Activated naive CD4-positive, alpha-beta T cell treated with Interleukin-2 at 50 U/mL for 16 hours (primary cell): ENCODE results near the gene TRAPPC1.

Experiments
- DNase-seq: peaks from one replicate; pipeline ENCODE4 v3.0.0-alpha.2; 2020

The TRAPPC1 gene

DNA sequence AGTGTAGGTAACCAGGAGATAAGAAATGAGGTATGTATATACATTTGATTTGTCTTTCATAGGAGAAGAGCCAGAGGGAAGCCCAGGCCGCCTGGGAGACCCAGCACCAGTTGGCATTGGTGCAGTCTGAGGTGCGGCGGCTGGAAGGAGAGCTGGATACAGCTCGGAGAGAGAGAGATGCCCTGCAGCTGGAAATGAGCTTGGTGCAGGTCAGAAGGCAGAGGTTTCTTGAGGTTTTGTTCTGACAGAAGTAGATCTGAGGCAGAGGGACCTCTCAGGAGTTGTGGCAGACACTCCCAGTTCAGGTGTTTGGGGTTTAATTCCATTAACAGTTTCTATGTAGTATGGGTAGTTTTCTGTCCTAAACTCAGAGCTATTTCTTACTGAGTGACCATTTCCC is 8.3 kb upstream of the TRAPPC1 start:
- DNase-seq, result no peak

- no peak for DNase-seq
These were observed 4.1 kb upstream of the TRAPPC1 start for GRCh38 chr17:7935859-7936258.

DNA sequence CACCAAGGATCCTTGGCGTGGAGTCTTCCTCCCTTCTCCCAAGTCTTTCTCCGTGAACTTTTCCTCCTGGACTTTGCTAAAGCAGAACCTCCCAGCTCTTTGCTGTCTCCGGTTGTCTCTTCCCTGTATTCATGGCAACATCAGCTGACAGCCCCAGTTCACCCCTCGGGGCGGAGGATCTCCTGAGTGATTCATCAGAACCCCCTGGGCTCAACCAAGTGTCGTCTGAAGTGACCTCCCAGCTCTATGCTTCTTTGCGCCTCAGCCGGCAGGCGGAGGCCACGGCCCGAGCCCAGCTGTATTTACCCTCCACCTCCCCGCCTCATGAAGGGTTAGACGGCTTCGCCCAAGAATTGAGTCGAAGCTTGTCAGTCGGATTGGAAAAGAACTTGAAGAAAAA is 1.2 kb upstream of the TRAPPC1 start:
- DNase-seq, result peak; percentile 25

DNA sequence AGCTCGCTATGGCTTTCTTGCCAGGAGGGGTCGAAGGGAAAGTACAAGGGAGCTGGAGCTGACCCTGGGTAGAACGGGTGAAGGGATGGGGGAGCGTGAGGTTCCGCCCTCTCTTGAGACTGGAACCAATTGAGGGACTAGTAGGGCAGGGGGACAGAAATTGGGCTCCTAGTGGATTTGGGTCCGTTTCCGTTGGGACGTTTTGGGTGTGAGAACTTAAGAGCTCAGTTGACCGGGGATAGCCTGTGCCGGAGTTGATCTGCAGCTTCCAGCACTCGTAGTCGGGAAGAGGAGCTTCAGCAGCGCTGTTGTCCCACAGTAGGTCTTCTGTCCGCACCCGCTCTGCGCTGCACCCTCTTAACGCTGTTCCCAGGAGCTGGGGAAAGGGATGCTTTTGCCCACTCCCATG is 741 bp upstream of the TRAPPC1 start:
- DNase-seq, result peak; percentile 4

- no peak for DNase-seq
These were observed 710 bp downstream of the TRAPPC1 start for GRCh38 chr17:7930841-7931631.

DNA sequence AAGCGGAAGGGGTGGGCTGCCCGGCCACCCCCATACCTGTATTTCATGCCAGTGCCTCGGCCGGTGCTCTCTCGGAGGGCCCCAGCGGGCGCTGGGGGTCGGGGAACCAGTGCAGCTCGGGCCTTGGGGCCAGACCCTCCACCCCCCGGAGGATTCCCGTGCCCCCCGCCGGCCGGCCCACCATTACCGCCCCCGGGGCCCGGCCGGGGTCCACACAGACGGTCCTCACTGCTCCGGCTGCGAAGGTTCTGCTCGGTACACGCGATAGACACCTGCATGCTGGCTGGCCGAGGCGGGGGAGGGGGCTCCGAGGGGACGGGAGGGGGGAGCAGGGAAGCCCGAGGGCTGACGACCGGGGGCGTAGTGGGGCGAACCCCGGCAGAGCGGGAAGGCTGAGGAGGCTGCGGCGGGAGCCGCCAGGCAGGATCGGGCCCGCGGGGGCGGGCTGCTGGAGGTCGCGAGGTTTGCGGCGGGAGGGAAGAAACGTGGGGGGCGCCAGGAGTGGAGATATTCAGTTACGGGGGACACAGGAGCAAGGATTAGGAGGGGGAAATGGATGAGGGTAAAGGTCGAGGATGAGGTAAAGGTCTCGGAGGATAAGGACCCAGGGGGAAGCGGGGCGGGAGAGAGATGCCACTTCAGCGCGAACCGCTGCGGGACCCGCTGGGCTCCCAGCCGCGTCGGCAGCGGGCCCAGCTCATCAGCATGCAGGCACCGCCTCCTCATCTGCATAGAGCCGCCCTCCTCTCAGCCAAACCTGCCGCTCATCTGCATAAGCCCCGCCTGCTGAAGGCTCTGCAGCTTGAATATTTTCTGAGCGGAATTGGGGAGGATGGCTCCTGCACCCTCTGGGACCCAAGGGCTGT is 2.4 kb downstream of the TRAPPC1 start, which contains the start of gene KCNAB3:
Gene KCNAB3, minus strand, starts transcription at position 699 of the 866 bp plus-strand sequence. Its CDS starts 421 bp downstream, at position 278.
- peak; percentile 70 for DNase-seq

GRCh38 chr17:7927596-7927995 is 4.2 kb downstream of the TRAPPC1 start:
- DNase-seq, result no peak

DNA sequence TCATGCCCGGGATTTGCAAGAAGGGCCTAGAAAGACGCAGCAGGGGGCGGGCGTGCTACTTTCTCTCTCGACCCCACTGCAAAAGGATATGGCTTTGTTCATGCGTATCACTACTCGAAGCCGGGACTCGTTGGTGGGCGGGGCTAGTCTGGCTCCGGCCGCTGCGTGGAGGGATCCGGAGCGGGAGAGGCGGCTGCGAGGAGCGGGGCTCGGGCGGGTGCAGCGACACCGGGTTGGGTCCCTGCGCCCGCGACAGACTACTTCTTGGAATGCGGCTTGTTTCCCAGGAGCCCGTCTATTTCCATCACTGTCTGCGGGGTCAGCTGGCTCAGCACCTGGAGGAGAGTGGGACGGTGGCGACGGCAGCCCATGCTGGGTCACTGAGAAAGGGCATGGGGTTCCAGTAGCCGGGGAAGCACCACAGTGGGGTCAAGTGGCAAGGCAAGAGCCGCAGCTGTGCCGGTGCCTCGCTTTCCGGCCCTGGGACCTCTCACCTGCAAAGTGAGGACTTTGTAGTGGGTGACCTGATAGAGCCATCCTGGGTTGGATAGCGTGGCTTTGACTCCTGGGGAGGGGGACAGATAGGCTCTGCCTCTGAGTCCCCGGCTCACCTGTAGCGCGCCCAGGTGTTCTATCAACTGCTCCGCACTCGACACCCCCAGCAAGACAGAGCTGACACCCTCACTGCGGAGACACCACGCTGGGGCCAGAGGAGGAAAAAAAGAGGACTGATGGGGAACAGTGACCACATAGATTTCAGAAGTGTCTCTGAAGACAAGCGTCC is 8.7 kb downstream of the TRAPPC1 start:
- peak; percentile 85 for DNase-seq

GRCh38 chr17:7922269-7922844 is 9.4 kb downstream of the TRAPPC1 start:
- DNase-seq, result no peak

GRCh38 chr17:7916808-7917207 is 14.9 kb downstream of the TRAPPC1 start:
- no peak for DNase-seq

GRCh38 chr17:7916385-7916682 is 15.4 kb downstream of the TRAPPC1 start:
- DNase-seq, result no peak

DNA sequence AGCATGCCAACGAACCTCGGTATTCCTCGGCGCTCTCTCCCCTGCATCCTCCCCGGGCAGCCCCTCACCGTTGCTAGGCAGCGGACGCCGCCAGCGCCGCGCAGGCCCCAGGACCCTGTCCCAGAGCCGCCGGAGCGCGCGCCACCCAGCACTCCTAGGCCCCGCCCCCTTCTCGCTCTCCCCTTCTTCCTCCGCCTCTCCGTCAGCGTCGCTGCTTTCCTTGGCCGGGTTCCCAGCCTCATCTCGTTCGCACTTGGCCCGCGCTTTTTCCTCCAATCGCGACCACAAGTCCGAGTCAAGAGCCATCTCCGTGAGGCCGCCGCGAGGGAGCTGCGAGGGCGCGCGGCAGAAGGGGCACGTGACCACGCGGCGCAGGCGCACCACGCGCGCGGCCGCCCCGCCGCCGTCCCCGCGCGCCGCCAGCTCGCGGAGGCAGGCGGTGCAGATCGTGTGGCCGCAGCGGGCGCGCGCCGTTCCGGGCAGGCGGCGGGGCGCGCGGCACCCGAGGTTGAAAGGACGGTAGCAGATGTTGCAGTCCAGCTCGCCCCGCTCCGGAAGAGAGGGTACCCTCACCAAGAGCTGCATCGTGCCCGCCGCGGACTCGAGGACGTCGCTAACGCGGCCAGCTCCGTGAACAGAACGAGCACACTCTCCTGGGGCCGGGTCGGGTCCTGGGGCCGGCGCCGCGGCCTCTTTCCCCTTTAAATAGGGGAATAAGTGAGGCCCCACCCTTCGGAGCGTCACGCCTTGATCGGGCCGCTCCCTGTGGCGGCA is 15.9 kb downstream of the TRAPPC1 start, which contains the start of gene RNF227:
Gene RNF227, minus strand, starts transcription at position 679 of the 774 bp plus-strand sequence. Its CDS starts 94 bp downstream, at position 585.
- DNase-seq, result peak; percentile 85

DNA sequence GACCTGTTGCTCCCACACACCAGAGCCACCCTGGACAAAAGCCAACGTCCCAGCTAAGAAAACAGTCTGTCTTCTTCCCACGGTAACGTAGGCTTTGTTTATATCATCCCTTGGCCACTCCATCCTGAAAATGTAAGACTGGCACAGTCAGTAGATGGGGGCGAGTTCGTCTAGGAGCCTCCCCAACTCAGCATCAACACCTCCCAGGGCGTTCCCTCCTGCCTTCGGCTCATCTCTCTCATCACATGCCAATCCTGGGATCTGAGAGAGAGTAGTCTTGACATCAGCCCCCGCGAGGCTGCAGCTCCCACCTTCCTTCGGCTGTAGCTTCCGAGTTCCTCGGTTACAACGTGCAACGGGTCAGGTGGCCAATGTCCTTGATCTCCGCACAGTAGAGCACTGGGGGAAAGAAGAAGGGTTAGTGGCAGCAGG is 16.6 kb downstream of the TRAPPC1 start:
- DNase-seq, result no peak

DNA sequence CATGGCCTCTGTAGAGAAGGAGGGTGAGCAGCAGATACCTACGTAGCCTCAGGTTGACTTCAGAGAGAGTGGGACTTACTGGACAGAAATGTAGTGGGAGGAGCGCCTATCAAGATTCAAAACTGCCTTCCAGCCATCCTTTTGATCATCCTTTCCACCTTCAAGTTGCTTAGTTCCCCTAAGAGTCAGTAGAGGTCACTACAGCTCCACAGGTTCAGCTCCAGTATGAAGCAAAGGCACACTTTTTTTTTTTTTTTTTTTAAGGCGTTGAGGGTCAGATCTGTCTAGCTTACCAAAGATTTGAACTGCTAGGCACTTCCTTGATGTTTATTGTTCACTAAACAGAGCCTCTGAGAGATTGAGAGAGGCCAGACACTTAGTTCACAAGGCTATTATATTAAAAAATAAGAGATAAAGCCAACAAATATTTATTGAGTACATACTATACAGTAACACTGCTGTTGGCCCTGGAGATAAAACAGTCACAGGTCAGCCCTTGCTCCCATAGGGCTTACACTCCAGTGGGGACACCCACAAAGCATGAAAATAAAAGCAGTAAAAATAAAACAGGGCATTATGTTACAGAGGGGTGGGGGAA is 18.7 kb downstream of the TRAPPC1 start:
- DNase-seq, result peak; percentile 28

DNA sequence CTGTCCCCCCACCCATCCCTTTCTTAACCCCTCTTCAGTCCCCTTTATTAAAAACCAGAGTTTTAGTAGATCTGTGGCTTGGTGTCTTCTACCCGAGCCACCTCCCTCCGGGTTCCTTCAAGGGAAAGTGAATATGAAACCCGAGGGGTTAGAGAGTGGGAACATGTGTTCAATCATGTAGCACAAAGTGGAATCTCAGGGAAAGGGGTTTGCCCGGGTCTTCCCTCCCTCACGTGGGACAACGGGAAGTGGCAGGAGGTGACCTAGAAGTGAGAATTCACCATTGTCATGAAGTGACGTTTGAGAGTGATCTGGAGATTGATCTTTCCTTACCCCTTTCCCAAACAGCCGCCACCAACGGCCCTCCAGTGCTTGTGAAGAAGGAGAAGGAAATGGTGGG is 20.6 kb downstream of the TRAPPC1 start:
- DNase-seq, result no peak

- DNase-seq, result no peak
These were observed 21.0 kb downstream of the TRAPPC1 start for GRCh38 chr17:7910711-7911110.

GRCh38 chr17:7910281-7910680 is 21.5 kb downstream of the TRAPPC1 start:
- no peak for DNase-seq

GRCh38 chr17:7909089-7909488 is 22.7 kb downstream of the TRAPPC1 start:
- no peak for DNase-seq

DNA sequence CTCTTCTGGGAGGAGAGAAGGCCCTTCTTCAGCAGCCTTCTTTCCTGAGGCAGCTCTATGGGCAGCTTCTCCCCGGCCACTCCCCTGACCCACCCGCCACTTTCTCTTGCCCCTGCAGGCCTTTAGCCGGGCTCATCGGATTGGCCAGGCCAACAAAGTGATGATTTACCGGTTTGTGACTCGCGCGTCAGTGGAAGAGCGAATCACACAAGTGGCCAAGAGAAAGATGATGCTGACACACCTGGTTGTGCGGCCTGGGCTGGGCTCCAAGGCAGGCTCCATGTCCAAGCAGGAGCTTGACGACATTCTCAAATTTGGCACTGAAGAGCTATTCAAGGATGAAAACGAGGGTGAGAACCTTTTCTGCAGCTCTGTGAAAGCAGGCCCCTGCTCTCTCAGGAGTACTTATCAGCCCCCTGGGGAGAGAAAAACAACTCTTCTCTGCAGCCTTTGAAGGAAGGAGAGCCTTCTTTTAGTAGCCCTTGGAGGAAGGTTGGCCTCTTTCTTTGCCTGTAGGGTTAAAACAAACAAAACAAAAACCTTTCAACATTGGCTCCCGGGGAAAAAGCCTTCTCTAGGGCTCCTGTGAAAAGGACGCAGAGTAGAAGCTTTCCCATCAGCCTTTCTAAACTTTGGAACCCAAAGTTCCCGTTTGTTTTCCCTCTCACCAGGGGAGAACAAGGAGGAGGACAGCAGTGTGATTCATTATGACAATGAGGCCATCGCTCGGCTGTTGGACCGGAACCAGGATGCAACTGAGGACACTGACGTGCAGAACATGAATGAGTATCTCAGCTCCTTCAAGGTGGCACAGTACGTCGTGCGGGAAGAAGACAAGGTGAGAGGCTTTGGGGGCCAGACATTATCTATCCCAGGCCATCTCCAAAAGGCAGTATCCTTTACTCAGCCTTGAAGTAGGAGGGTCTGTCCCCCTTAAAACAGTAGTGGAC is 28.3 kb downstream of the TRAPPC1 start:
- no peak for DNase-seq

DNA sequence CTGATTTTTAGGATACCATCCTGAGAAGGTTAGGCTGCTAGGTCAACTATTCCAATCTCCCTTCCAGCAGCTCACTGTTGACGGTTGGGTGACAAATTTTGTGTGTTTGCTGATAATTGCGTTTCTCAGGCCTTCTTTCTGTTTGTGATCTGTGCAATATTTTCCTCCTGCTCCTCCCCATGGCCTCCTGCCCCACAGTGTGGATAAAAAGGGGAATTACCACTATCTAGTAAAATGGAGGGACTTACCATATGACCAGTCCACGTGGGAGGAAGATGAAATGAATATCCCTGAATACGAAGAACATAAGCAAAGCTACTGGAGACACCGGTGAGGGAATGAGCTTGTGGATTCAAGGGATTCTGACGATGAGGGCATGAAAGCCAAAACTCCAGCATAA is 34.0 kb downstream of the TRAPPC1 start:
- DNase-seq, result peak; percentile 16
